ENCODE data around the gene DMRTA2. TPM values are rescaled to one million over a fixed set of nuclear protein-coding genes. Genes with fewer than 3 reads are reported as not detected.
A peak's percentile ranks its signal among the peaks of the same experiment; 100 is the strongest.

Gene DMRTA2
- total RNA-seq, 2 donors from 2014 or later, result not detected

- no peak for DNase-seq
- no peaks in the 10 kb centered on the region for H3K36me3 ChIP-seq
- TF ChIP-seq, protein P1, sequence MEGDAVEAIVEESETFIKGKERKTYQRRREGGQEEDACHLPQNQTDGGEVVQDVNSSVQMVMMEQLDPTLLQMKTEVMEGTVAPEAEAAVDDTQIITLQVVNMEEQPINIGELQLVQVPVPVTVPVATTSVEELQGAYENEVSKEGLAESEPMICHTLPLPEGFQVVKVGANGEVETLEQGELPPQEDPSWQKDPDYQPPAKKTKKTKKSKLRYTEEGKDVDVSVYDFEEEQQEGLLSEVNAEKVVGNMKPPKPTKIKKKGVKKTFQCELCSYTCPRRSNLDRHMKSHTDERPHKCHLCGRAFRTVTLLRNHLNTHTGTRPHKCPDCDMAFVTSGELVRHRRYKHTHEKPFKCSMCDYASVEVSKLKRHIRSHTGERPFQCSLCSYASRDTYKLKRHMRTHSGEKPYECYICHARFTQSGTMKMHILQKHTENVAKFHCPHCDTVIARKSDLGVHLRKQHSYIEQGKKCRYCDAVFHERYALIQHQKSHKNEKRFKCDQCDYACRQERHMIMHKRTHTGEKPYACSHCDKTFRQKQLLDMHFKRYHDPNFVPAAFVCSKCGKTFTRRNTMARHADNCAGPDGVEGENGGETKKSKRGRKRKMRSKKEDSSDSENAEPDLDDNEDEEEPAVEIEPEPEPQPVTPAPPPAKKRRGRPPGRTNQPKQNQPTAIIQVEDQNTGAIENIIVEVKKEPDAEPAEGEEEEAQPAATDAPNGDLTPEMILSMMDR (IDR thresholded peaks at IDR 0.05), result no peak
- intact Hi-C loops (cut with DNase I), result no loop called here
- peaks cover 96% of the 10 kb centered on the region for H3K27me3 ChIP-seq
- no peak overlapping the region for H3K9ac ChIP-seq (ENCODE audit: low read depth in 2 of 2, low read length in 2 of 2)
- no peak overlapping the region for H3K27ac ChIP-seq
- no peaks in the 10 kb centered on the region for H3K9me3 ChIP-seq
- H3K4me1 ChIP-seq, result peaks cover 8% of the 10 kb centered on the region
- peak overlapping the region; percentile 34 for H3K4me3 ChIP-seq
Measured at GRCh38 chr1:50423670-50424000, 392 bp upstream of the DMRTA2 start.

DNA sequence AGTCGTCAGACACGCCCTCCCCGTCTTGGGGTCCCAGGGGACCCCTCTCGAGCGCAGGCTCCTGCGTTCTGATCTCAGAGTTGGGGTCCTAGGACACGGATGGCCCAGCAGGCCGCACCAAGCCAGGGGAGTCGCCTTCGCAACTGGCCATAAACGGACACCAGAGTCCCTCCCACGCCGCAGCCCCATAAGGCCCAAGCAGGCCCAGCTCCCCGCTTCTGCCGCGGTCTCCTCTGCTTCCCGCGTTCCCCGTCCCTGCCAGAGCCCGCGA lies 633 bp downstream of the DMRTA2 start:
- Histone ChIP-seq H3K9me3 (no peaks in the 10 kb centered on the region), H3K4me1 (peaks cover 8% of the 10 kb centered on the region), H3K4me3 (peak overlapping the region; percentile 34)

GRCh38 chr1:50421768-50422674 lies 1.2 kb downstream of the DMRTA2 start:
- intact Hi-C loops (cut with DNase I), result no loop called here
- DNase-seq, result no peak
- TF ChIP-seq, protein P1 (IDR thresholded peaks at IDR 0.05), result no peak
- peaks cover 96% of the 10 kb centered on the region for H3K27me3 ChIP-seq
- H3K36me3 ChIP-seq, result no peaks in the 10 kb centered on the region
- no peak overlapping the region for H3K4me3 ChIP-seq
- H3K27ac ChIP-seq, result no peak overlapping the region
- H3K9me3 ChIP-seq, result no peaks in the 10 kb centered on the region
- H3K4me1 ChIP-seq, result peaks cover 8% of the 10 kb centered on the region
- H3K9ac ChIP-seq (ENCODE audit: low read depth in 2 of 2, low read length in 2 of 2), result no peak overlapping the region

More for the DNA sequence above, 633 bp downstream of the DMRTA2 start:
- H3K27me3 ChIP-seq, result peaks cover 96% of the 10 kb centered on the region
- no peak overlapping the region for H3K9ac ChIP-seq (ENCODE audit: low read depth in 2 of 2, low read length in 2 of 2)
- TF ChIP-seq, protein P1 (IDR thresholded peaks at IDR 0.05), result no peak
- no peaks in the 10 kb centered on the region for H3K36me3 ChIP-seq
- intact Hi-C loops (cut with DNase I), result no loop called here
- no peak overlapping the region for H3K27ac ChIP-seq
- no peak for DNase-seq

GRCh38 chr1:50421366-50421748 lies 1.9 kb downstream of the DMRTA2 start:
- no peak overlapping the region for H3K4me3 ChIP-seq
- DNase-seq, result no peak
- peaks cover 8% of the 10 kb centered on the region for H3K4me1 ChIP-seq

GRCh38 chr1:50420689-50421365 lies 2.4 kb downstream of the DMRTA2 start:
- Histone ChIP-seq H3K27me3 (peaks cover 96% of the 10 kb centered on the region), H3K27ac (no peak overlapping the region), H3K36me3 (no peaks in the 10 kb centered on the region), H3K4me1 (peaks cover 8% of the 10 kb centered on the region), H3K9me3 (no peaks in the 10 kb centered on the region), H3K9ac (ENCODE audit: low read depth in 2 of 2, low read length in 2 of 2) (no peak overlapping the region), H3K4me3 (no peak overlapping the region)
- DNase-seq, result no peak
- TF ChIP-seq, protein P1 (IDR thresholded peaks at IDR 0.05), result no peak
- intact Hi-C loops (cut with DNase I), result no loop called here

More at GRCh38 chr1:50421366-50421748, 1.9 kb downstream of the DMRTA2 start:
- H3K27me3 ChIP-seq, result peaks cover 96% of the 10 kb centered on the region
- intact Hi-C loops (cut with DNase I), result no loop called here
- TF ChIP-seq, protein P1 (IDR thresholded peaks at IDR 0.05), result no peak
- H3K9ac ChIP-seq (ENCODE audit: low read depth in 2 of 2, low read length in 2 of 2), result no peak overlapping the region
- H3K9me3 ChIP-seq, result no peaks in the 10 kb centered on the region
- H3K27ac ChIP-seq, result no peak overlapping the region
- no peaks in the 10 kb centered on the region for H3K36me3 ChIP-seq
